HG03103 (cell line): ENCODE measurements around the gene SELENOS.

Experiments used
- ATAC-seq: cut with Tn5 transposase; IDR thresholded peaks from one replicate; pipeline ENCODE4 v1.9.1; 2021; ENCODE audit warnings: low read depth; ENCODE audit not compliant: unreplicated experiment

SELENOS gene

DNA sequence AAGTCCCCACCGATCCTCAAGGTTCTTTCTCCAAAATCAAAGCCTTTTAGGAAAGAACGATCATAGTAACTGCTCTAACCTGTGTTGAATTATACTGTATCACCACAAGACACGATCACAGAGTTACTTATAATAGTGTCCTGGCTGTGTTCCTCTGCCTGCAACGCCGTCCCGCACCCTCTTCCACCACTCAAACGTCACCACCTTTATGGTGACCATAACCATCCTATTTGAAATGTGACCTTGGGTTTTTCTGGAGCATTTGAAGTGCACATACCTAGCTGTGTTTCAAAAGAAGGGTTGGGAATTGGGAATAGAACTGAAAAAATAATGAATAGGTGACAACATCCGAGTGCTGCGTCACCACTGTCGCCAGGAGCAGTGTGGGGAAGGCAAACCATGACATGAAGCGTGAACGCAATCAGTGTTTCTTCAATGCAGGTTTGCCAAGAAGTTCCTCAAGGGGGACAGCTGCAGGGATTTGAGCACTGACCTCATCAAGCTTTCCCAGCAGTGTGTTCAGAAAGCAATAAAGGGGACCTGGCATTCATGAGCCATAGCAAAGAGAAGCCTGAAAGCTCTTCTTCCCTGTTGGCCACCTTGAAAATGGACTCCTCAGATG is 769 bp upstream of the SELENOS start:
- no peak for ATAC-seq

- ATAC-seq = peak; percentile 31
Measured at GRCh38 chr15:101276501-101277037, 716 bp downstream of the SELENOS start.

DNA sequence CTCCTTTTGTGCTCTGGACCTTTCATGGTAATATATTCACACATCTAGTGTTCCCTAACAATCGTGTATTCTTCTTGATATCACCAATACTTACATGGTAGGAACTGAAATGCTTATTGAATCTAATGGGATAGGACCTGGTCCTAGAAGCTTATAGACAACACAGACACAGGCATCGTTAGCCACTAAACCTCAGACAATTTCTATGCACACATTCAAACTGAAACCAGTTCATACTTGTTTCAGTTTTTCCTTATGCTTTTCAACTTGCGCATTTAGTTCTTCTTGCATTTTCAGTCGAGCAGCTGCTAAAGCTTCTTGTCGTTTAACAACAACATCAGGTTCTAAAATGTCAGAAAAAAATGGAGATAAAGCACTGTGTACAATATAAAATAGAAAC is 2.3 kb downstream of the SELENOS start:
- no peak for ATAC-seq

GRCh38 chr15:101273534-101273933 is 3.8 kb downstream of the SELENOS start:
- ATAC-seq = no peak

GRCh38 chr15:101272584-101272983 is 4.7 kb downstream of the SELENOS start:
- ATAC-seq = no peak

DNA sequence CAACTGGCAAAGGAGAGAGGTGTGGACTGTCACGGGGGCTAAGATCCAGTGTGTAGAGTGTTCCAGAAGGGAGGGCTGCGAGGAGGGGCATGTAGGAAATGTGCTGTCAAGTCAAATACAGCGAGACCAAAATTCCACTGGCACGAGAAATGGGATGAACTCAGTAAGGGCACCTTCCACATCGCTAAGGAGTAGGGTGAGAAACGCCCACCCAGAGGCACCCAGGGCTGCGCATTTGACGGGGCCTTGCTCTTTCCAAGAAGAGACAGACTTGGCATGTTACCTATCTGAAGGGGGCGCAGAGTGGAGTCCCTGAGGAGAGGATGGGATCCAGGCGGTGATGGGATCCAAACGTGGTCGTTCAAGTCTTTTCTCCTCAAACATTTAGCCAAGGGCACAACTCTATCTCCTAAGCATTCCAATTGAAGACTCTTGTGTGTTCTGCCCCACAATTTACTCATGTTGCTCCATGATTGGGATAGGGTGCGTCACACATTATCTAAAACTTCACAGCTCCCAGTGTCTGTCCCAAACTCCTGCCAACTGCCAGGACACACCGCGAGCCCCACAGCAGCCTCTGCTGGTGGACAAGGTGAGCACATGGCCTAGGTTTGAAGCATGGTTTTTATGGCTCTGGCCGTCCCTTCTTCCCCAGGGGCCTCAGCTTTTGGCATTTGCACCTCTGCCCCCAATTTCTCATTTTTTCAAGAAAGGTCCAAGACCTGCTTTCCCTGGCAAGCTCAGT is 7.6 kb downstream of the SELENOS start:
- ATAC-seq = no peak

DNA sequence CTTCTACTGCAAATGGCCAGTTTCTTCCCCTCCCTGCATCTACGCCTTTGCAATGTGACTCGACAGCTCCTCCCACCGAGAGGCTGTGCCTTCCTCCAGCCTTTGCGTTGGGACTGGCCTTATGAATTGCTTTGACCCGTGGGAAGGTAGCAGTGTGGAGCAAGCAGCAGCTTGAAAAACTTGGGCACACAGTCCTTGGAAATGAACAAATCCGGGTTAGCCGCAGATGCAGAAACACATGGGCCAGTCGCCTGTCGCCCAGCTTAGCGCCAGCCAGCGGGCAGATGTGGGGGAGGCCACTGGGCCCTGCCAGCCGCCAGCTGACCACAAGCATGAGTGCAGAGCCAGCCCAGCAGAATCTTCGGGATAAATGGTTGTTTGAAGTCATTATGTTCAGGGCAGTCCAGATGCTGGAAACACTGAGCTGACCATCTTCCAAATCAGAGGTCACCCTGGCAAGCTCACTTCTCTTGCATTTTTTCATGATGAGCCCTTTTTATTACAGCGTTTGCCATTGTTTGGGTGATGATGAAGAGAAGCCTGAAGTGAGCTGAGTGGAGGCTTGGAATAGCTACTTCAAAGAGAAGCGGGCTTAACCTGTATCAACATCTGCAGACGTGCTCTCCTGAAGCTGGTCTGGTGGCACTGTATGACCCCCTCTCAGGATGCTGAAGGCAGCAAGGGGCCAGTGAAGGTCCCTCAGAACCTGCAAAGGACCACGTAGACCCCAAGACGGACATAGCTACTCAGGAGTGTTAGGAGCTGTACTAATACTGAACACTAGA is 9.8 kb downstream of the SELENOS start:
- no peak for ATAC-seq

GRCh38 chr15:101266787-101267186 is 10.5 kb downstream of the SELENOS start:
- no peak for ATAC-seq

DNA sequence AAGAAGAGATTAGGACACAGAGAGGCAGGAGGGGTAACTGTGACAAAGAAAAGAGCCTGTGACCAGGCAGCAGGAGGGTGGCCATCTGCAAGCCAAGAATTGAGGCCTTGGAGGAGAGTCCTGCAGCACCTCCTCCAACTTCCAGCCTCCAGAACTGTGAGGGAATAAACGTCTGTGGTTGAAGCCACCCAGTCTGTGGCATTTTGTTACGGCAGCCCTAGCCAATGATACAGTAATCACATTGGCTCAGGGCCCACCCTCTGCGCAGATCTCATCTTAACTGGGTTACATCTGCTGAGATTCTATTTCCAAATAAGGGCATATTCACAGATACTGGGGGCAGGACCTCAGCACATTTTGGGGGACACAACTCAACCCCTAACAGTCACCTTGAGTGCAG is 11.3 kb downstream of the SELENOS start:
- ATAC-seq = no peak

DNA sequence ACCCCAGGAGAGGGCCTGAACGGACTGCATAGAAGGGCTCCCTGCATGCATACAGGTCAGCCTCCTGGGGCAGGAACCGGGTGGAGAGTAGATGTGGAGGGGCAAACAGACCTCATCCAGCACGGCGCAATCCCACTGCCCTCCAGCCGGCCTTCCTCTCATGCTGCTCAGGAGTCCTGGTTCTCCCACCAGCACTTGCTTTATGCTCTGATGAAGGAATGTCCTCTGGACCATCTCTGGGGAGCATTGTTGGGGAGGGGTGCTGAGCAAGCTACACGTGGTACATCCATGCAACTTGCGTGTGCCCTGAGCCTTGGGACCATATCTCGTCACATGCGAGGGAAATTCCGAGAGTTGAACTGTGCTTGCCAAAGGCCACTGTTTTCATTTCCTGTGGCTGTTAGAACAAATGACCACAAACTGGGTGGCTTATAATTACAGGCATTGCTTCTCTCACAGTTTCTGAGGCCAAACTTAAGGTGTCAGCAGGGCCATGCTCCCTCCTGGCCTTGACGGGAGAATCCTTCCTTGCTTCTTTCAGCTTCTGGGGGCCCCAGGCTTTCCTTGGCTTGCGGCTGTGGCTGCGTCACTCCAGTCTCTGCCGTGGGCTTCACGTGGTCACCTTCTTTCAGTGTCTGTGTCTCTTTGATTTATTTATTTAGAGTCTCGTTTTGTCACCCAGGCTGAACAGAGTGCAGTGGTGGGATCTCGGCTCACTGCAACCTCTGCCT is 12.2 kb downstream of the SELENOS start:
- ATAC-seq = no peak

GRCh38 chr15:101264011-101264410 is 13.3 kb downstream of the SELENOS start:
- no peak for ATAC-seq

DNA sequence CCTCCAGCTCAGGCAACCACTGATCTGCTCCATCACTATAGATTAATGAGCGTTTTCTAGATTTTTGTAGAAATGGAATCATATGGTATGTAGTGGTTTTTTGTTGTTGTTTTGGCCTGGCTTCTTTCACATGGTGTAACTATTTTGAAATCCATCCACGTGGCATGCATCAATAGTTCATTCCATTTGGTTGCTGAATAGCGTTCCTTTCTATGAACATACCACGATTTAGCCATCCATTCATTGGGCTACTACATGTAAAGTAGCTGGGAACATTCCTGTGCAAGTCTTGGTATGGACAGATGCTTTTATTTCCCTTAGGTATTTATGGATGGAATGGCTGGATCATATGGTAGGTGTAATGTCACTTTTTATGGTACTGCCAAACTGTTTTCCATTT is 14.7 kb downstream of the SELENOS start:
- no peak for ATAC-seq

DNA sequence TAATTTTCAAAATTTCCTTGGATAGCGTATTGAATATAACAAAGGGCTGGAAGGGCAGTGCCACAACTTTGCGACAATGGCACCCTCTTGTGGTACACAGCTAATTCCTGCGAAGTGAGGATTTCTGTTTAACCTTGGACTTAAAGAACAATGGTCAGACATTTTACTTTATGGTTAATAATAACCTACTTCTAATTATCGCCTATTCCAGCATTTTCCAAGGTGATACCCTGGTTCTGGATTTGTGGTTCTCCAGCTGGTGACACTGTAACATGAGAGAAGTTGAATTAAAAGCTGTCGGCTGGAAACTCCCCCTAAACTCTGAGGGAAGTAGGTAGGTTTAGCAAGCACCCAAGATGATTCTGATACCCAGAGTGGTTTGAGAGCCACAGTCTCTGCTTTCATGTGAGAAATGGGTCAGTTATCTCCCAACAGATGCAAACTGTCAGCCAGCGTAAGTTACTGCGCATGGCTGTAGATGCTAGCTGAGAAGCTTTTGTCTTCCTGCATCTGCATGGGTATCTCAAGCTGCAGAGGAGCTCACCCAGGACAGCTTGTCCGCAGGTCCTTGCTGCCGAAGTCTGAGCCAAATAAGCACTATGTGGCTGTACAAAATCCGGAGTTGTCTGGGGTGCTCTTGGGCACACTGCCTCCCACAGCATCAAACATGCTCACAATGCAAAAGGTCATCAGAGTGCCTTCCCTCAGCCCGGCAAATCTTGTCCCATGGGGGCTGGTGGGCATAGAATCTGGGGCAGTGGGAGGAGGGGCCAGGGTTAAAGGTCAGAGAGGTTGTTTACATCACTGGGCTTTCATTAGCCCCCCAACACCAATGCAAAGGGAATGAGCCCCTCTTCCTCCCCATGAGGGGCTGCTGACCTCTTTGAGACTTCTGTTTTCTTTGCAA is 18.8 kb downstream of the SELENOS start:
- ATAC-seq = no peak

DNA sequence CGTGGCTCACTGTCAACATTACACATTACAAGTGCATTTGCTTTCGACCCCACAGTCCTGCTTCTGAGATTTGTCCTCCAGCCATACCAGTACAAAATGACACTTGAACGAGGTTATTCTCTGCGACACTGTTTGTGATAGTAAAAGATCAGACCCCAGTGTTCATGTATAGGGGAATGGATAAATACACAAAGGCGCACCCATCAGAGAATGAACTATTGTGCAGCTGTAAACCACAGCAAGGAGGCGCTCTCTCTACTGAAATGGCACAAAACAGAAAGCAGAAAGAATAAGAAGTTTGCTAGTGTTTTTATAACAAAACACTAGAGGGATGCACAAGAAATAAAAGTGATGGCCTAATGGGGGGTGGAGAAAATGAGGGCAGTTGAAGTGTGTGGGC is 20.5 kb downstream of the SELENOS start:
- ATAC-seq = no peak

GRCh38 chr15:101255615-101256241 is 21.6 kb downstream of the SELENOS start:
- no peak for ATAC-seq

DNA sequence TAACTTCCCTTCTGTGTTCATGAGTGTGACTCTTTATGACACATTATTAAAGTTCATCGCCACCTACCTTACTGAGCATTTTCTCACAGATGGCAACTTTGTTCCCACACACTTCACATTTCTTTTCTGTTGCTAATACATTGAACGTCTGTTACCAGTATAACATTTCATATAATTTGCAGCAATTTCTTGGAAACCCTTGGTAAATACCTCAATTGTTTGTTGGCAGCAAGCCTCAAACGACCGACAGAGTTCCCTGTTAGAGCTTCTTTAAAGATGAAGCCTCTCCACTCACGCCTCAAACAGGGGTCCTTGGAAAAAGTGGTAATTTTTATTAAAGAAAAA is 22.3 kb downstream of the SELENOS start:
- no peak for ATAC-seq

- ATAC-seq = no peak
Measured at GRCh38 chr15:101254157-101255050, 22.9 kb downstream of the SELENOS start.

GRCh38 chr15:101252836-101253235 is 24.4 kb downstream of the SELENOS start:
- ATAC-seq = no peak
